SKM-1 (cell line): ENCODE data around the gene MAPK1IP1L.

Experiments used
- DNase-seq: peaks from one replicate; lab custom pipeline; 2025; ENCODE audit not compliant: unreplicated experiment; lab: John Stamatoyannopoulos, UW

Gene MAPK1IP1L

GRCh38 chr14:55094292-55095157, 43.1 kb downstream of the MAPK1IP1L start:
- no peak for DNase-seq

- no peak for DNase-seq
Measured at GRCh38 chr14:55097881-55098560, 46.6 kb downstream of the MAPK1IP1L start.

GRCh38 chr14:55098561-55098898, 47.1 kb downstream of the MAPK1IP1L start:
- no peak for DNase-seq

GRCh38 chr14:55099756-55100155, 48.3 kb downstream of the MAPK1IP1L start:
- no peak for DNase-seq

- DNase-seq = no peak
Measured at GRCh38 chr14:55101698-55102097, 50.3 kb downstream of the MAPK1IP1L start.

- no peak for DNase-seq
Measured at GRCh38 chr14:55102141-55102621, 50.7 kb downstream of the MAPK1IP1L start.

- DNase-seq = no peak
Measured at GRCh38 chr14:55103005-55103640, 51.7 kb downstream of the MAPK1IP1L start.

- DNase-seq = peak; percentile 41
Measured at GRCh38 chr14:55103971-55104954, 52.8 kb downstream of the MAPK1IP1L start.

- DNase-seq = no peak
Measured at GRCh38 chr14:55105991-55106390, 54.5 kb downstream of the MAPK1IP1L start.

- no peak for DNase-seq
Measured at GRCh38 chr14:55107766-55108554, 56.5 kb downstream of the MAPK1IP1L start.

- no peak for DNase-seq
Measured at GRCh38 chr14:55109836-55110235, 58.4 kb downstream of the MAPK1IP1L start.

GRCh38 chr14:55111122-55111708, 59.8 kb downstream of the MAPK1IP1L start:
- DNase-seq = no peak

GRCh38 chr14:55114720-55115119, 63.3 kb downstream of the MAPK1IP1L start:
- no peak for DNase-seq

- DNase-seq = no peak
Measured at GRCh38 chr14:55115460-55115859, 64.0 kb downstream of the MAPK1IP1L start.

- DNase-seq = no peak
Measured at GRCh38 chr14:55115861-55116245, 64.4 kb downstream of the MAPK1IP1L start.

- no peak for DNase-seq
Measured at GRCh38 chr14:55116246-55117030, 65.0 kb downstream of the MAPK1IP1L start.

GRCh38 chr14:55117803-55118441, 66.5 kb downstream of the MAPK1IP1L start:
- DNase-seq = peak; percentile 65

- no peak for DNase-seq
Measured at GRCh38 chr14:55118761-55119160, 67.3 kb downstream of the MAPK1IP1L start.
